Stimulated activated CD4-positive, alpha-beta T cell treated with anti-CD3 and anti-CD28 coated beads, Interleukin-1b, Interleukin-23, amount 100 ng/mL, for 48 hours (primary cell): Measurements from ENCODE around the gene MAP3K21.

Experiments used
- DNase-seq: peaks from one replicate; pipeline ENCODE4 v3.0.0-alpha.2; 2020

Gene MAP3K21

GRCh38 chr1:233360525-233361102 is 33.1 kb downstream of the MAP3K21 start:
- DNase-seq = no peak

GRCh38 chr1:233361876-233362275 is 34.4 kb downstream of the MAP3K21 start:
- DNase-seq = no peak

- no peak for DNase-seq
These were observed 35.2 kb downstream of the MAP3K21 start for GRCh38 chr1:233362743-233363142.

- no peak for DNase-seq
These were observed 36.5 kb downstream of the MAP3K21 start for GRCh38 chr1:233364026-233364425.

GRCh38 chr1:233364695-233365539 is 37.4 kb downstream of the MAP3K21 start:
- no peak for DNase-seq

- DNase-seq = no peak
These were observed 39.1 kb downstream of the MAP3K21 start for GRCh38 chr1:233366575-233366974.

GRCh38 chr1:233367057-233367803 is 39.7 kb downstream of the MAP3K21 start:
- no peak for DNase-seq

GRCh38 chr1:233368106-233368788 is 40.7 kb downstream of the MAP3K21 start:
- no peak for DNase-seq

- DNase-seq = no peak
These were observed 41.2 kb downstream of the MAP3K21 start for GRCh38 chr1:233368789-233369130.

GRCh38 chr1:233372218-233373120 is 44.9 kb downstream of the MAP3K21 start:
- no peak for DNase-seq

GRCh38 chr1:233373226-233373625 is 45.7 kb downstream of the MAP3K21 start:
- no peak for DNase-seq

- no peak for DNase-seq
These were observed 48.1 kb downstream of the MAP3K21 start for GRCh38 chr1:233375653-233376052.

- no peak for DNase-seq
These were observed 49.0 kb downstream of the MAP3K21 start for GRCh38 chr1:233376382-233377110.

- no peak for DNase-seq
These were observed 52.4 kb downstream of the MAP3K21 start for GRCh38 chr1:233379869-233380438.

- no peak for DNase-seq
These were observed 54.3 kb downstream of the MAP3K21 start for GRCh38 chr1:233381806-233382205.

- no peak for DNase-seq
These were observed 56.5 kb downstream of the MAP3K21 start for GRCh38 chr1:233383984-233384383.

GRCh38 chr1:233386336-233386735 is 58.8 kb downstream of the MAP3K21 start:
- DNase-seq = no peak

GRCh38 chr1:233387585-233387984 is 60.1 kb downstream of the MAP3K21 start:
- no peak for DNase-seq

GRCh38 chr1:233389169-233389568 is 61.6 kb downstream of the MAP3K21 start:
- no peak for DNase-seq

GRCh38 chr1:233389893-233390292 is 62.4 kb downstream of the MAP3K21 start:
- DNase-seq = no peak
